ENCODE results near the gene UBQLNL. TPM values are rescaled to one million over a fixed set of nuclear protein-coding genes. Genes with fewer than 3 reads are reported as not detected.

UBQLNL gene
- polyA plus RNA-seq, 1 of the 3 experiments (the other 2 are of a cell fraction), result 0.03 TPM

DNA sequence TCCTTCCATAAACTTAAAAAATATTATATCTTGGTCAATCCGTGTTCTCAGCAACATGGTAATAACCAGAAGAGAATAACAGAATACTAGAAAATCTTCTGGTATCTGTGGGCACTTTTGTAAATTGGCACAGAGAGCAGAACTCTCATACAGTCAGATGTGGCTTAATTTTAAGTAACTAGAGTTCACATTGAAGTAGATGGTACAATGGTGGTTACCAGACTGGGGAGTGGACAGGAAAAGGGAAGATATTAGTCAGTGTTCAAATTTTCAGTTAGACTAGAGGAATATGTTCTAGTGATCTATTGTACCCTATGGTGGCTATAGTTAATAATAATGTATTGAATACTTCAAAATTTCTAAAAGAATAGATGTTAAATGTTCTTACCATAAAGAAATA, 24.9 kb upstream of the UBQLNL start:
- Histone ChIP-seq H3K79me2 (ENCODE audit: insufficient read depth) (no peaks in the 10 kb centered on the region), H3K27ac (ENCODE audit: low read depth in 2 of 2, low read length in 1 of 2) (no peak overlapping the region), H3K4me1 (ENCODE audit: control insufficient read depth in 1 of 2, insufficient read depth in 2 of 2, low read depth in 1 of 2, low read length in 1 of 2) (no peaks in the 10 kb centered on the region), H2AFZ (ENCODE audit: low read depth) (no peak overlapping the region), H3K9ac (no peak overlapping the region), H3K9me3 (no peaks in the 10 kb centered on the region), H3K36me3 (replicated peaks in 1 of 2; ENCODE audit: control insufficient read depth in 1 of 2, insufficient read depth in 2 of 2, low read length in 1 of 2) (no peaks in the 10 kb centered on the region), H3K27me3 (ENCODE audit: insufficient read depth) (no peaks in the 10 kb centered on the region; the same call in 1 of the 2 replicates), H3K4me2 (no peak overlapping the region), H3F3A (replicated peaks; ENCODE audit: insufficient read depth) (no peaks in the 10 kb centered on the region), H4K20me1 (ENCODE audit: insufficient read depth) (no peaks in the 10 kb centered on the region), H3K4me3 (ENCODE audit: low read depth in 2 of 2, low read length in 1 of 2) (no peak overlapping the region), H3K9me2 (no peaks in the 10 kb centered on the region)
- POLR2A ChIA-PET, result no interaction called here
- WGBS (ENCODE audit: low lambda C conversion rate), result 0% methylated on average over 1 of the region's 1 CpG
- CTCF ChIA-PET, result no interaction called here
- DNase-seq, result no peak
- no peak for TF ChIP-seq NFIC (IDR thresholded peaks at IDR 0.05; ENCODE audit: borderline replicate concordance)
- no peak for TF ChIP-seq RXRA (IDR thresholded peaks at IDR 0.05; ENCODE audit: borderline replicate concordance, low read depth)
- TF ChIP-seq, protein P1, sequence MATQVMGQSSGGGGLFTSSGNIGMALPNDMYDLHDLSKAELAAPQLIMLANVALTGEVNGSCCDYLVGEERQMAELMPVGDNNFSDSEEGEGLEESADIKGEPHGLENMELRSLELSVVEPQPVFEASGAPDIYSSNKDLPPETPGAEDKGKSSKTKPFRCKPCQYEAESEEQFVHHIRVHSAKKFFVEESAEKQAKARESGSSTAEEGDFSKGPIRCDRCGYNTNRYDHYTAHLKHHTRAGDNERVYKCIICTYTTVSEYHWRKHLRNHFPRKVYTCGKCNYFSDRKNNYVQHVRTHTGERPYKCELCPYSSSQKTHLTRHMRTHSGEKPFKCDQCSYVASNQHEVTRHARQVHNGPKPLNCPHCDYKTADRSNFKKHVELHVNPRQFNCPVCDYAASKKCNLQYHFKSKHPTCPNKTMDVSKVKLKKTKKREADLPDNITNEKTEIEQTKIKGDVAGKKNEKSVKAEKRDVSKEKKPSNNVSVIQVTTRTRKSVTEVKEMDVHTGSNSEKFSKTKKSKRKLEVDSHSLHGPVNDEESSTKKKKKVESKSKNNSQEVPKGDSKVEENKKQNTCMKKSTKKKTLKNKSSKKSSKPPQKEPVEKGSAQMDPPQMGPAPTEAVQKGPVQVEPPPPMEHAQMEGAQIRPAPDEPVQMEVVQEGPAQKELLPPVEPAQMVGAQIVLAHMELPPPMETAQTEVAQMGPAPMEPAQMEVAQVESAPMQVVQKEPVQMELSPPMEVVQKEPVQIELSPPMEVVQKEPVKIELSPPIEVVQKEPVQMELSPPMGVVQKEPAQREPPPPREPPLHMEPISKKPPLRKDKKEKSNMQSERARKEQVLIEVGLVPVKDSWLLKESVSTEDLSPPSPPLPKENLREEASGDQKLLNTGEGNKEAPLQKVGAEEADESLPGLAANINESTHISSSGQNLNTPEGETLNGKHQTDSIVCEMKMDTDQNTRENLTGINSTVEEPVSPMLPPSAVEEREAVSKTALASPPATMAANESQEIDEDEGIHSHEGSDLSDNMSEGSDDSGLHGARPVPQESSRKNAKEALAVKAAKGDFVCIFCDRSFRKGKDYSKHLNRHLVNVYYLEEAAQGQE (IDR thresholded peaks at IDR 0.05; ENCODE audit: low read depth, low read length), result no peak
- no peak for TF ChIP-seq POLR2AphosphoS5 (IDR thresholded peaks at IDR 0.05; ENCODE audit: low read depth, low read length)
- TF ChIP-seq, protein P2, sequence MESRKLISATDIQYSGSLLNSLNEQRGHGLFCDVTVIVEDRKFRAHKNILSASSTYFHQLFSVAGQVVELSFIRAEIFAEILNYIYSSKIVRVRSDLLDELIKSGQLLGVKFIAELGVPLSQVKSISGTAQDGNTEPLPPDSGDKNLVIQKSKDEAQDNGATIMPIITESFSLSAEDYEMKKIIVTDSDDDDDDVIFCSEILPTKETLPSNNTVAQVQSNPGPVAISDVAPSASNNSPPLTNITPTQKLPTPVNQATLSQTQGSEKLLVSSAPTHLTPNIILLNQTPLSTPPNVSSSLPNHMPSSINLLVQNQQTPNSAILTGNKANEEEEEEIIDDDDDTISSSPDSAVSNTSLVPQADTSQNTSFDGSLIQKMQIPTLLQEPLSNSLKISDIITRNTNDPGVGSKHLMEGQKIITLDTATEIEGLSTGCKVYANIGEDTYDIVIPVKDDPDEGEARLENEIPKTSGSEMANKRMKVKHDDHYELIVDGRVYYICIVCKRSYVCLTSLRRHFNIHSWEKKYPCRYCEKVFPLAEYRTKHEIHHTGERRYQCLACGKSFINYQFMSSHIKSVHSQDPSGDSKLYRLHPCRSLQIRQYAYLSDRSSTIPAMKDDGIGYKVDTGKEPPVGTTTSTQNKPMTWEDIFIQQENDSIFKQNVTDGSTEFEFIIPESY (IDR thresholded peaks at IDR 0.05; ENCODE audit: borderline replicate concordance, low read depth), result no peak
- no peak for TF ChIP-seq CHD2 (IDR thresholded peaks at IDR 0.05; ENCODE audit: low read length, partially characterized antibody)
- no peak for TF ChIP-seq PBX3 (IDR thresholded peaks at IDR 0.05)
- no peak for TF ChIP-seq RCOR1 (IDR thresholded peaks at IDR 0.05; ENCODE audit: low read length)
- TF ChIP-seq JUND (IDR thresholded peaks at IDR 0.05), result no peak
- TF ChIP-seq CTCF (IDR thresholded peaks at IDR 0.05), result no peak
- TF ChIP-seq RAD21 (IDR thresholded peaks at IDR 0.05; ENCODE audit: low read length), result no peak
- no peak for TF ChIP-seq SIN3A (IDR thresholded peaks at IDR 0.05; ENCODE audit: borderline replicate concordance, low read depth, low read length)
- TF ChIP-seq ELF1 (IDR thresholded peaks at IDR 0.05), result no peak
- TF ChIP-seq, protein P3, sequence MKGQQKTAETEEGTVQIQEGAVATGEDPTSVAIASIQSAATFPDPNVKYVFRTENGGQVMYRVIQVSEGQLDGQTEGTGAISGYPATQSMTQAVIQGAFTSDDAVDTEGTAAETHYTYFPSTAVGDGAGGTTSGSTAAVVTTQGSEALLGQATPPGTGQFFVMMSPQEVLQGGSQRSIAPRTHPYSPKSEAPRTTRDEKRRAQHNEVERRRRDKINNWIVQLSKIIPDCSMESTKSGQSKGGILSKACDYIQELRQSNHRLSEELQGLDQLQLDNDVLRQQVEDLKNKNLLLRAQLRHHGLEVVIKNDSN (IDR thresholded peaks at IDR 0.05; ENCODE audit: borderline replicate concordance, low read depth), result no peak
- no peak for TF ChIP-seq YY1 (IDR thresholded peaks at IDR 0.05; ENCODE audit: low read depth)
- TF ChIP-seq FOSL2 (IDR thresholded peaks at IDR 0.05; ENCODE audit: borderline replicate concordance, low read depth), result no peak

Data from SK-N-SH (cell line).